C4-2B (cell line): Measurements from ENCODE around the gene PRSS12.

ENCODE experiments used
- ZFX ChIP-seq: fragments of 450-650 bp; IDR thresholded peaks from 2 replicates; pipeline ENCODE4 v1.6.1; 2017
- TF ChIP-seq, protein P1 (sequence below): fragments of 450-650 bp; conservative IDR thresholded peaks from 2 replicates; pipeline ENCODE4 v1.5.1; 2017; ENCODE audit warnings: mild to moderate bottlenecking

DNA sequence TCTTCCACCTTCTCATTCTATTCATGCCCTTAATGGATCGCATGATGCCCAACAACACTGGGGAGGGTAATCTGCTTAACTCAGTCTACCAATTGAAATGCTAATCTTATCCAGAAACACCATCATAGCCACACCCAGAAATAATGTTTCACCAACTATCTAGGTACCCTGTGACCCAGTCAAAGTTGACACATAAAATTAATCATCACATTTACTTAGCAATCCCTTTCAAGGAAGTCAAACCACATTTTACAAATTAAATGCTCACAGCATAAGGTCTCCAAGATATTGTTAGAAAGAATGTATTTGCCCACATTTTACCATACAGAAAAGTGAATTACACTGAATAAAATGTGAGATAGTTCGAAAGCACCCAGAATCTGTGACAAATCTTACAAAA lies 92.5 kb downstream of the PRSS12 start:
- TF ChIP-seq, protein P1, sequence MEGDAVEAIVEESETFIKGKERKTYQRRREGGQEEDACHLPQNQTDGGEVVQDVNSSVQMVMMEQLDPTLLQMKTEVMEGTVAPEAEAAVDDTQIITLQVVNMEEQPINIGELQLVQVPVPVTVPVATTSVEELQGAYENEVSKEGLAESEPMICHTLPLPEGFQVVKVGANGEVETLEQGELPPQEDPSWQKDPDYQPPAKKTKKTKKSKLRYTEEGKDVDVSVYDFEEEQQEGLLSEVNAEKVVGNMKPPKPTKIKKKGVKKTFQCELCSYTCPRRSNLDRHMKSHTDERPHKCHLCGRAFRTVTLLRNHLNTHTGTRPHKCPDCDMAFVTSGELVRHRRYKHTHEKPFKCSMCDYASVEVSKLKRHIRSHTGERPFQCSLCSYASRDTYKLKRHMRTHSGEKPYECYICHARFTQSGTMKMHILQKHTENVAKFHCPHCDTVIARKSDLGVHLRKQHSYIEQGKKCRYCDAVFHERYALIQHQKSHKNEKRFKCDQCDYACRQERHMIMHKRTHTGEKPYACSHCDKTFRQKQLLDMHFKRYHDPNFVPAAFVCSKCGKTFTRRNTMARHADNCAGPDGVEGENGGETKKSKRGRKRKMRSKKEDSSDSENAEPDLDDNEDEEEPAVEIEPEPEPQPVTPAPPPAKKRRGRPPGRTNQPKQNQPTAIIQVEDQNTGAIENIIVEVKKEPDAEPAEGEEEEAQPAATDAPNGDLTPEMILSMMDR = no peak
- no peak for TF ChIP-seq ZFX
